Ascending aorta (tissue), 2 donors: ENCODE results near the gene SYT3. TPM values are rescaled to one million over a fixed set of nuclear protein-coding genes. Genes with fewer than 3 reads are reported as not detected.
"Not testable (repeated sequence)": the region's sequence is repeated elsewhere in the genome, so short reads cannot be mapped to it uniquely, and the experiment has no call there.

ENCODE experiments used
- DNase-seq, 2 donors: peaks; one replicate each; pipeline ENCODE4 v3.0.0-alpha.2; 2019; ENCODE audit warnings: low spot score in 2 of 2
- H3K27ac ChIP-seq, 2 donors: fragments of 200-600 bp; sonication (generic); one replicate each; pipeline ENCODE4 v1.5.1; 2016 to 2017; ENCODE audit warnings: mild to moderate bottlenecking in 1 of 2
- H3K27me3 ChIP-seq: fragments of 200-600 bp; sonication (generic); one replicate; pipeline ENCODE4 v1.5.1; 2017
- H3K36me3 ChIP-seq, 2 donors: fragments of 200-600 bp; sonication (generic); one replicate each; pipeline ENCODE4 v1.5.1; 2016
- H3K4me1 ChIP-seq, 2 donors: fragments of 200-600 bp; sonication (generic); one replicate each; pipeline ENCODE4 v1.5.1; 2016 to 2017; ENCODE audit warnings: mild to moderate bottlenecking in 1 of 2
- H3K4me3 ChIP-seq, 2 donors: fragments of 200-600 bp; sonication (generic); one replicate each; pipeline ENCODE4 v1.5.1; 2016 to 2017; ENCODE audit warnings: mild to moderate bottlenecking in 1 of 2
- H3K9me3 ChIP-seq, 2 donors: fragments of 200-600 bp; sonication (generic); one replicate each; pipeline ENCODE4 v1.5.1; 2016
- CTCF ChIP-seq, 3 experiments: fragments of 200-600 bp in 2 of 3; fragments of 450-650 bp in 1 of 3; sonication (generic) in 2 of 3; IDR thresholded peaks; one replicate each; pipeline ENCODE4 v1.5.1; 2016 to 2019; ENCODE audit warnings: antibody characterized with exemption in 3 of 3, mild to moderate bottlenecking in 1 of 3, moderate library complexity in 1 of 3
- intact Hi-C: fragments of 100-400 bp; cut with DNase I; formaldehyde crosslinking; loops from one replicate; pipeline ENCODE4 v1.15.1; 2023
- total RNA-seq: library from RNA; depleted of rRNA; stranded (reverse); fragments of >200 nt; gene quantifications from one replicate; pipeline ENCODE4 v1.1.0, GENCODE V29; 2016

Gene SYT3
- total RNA-seq, 1 donor from 2014 or later = 2.2 TPM

- Histone ChIP-seq H3K9me3 (no peaks in the 10 kb centered on the region), H3K4me1 (no peaks in the 10 kb centered on the region), H3K27ac (no peak overlapping the region), H3K27me3 (no peaks in the 10 kb centered on the region), H3K4me3 (no peak overlapping the region), H3K36me3 (no peaks in the 10 kb centered on the region)
- intact Hi-C loops = no loop called here
- DNase-seq = no peak
- no peak for TF ChIP-seq CTCF (IDR thresholded peaks at IDR 0.05)
These were observed 36.7 kb downstream of the SYT3 start for GRCh38 chr19:50602935-50603334.

DNA sequence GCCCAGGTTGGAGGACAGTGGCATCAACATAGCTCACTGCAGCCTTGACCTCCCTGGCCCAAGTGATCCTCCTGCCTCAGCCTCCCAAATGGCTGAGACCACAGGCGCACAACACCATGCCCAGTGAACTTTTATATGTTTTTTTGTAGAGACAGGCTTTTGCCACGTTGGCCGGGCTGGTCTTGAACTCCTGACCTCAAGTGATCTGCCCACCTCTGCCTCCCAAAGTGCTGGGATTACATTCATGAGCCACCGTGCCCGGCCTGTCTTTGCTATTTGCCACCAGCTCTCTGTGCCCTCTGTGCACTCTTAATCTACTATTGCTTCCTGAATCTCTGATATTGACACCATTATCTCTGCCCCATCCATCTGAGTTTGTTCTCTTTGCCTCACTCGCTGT, 37.2 kb downstream of the SYT3 start:
- DNase-seq = no peak
- Histone ChIP-seq H3K36me3 (no peaks in the 10 kb centered on the region), H3K27me3 (no peaks in the 10 kb centered on the region), H3K4me1 (no peaks in the 10 kb centered on the region), H3K9me3 (no peaks in the 10 kb centered on the region), H3K4me3 (no peak overlapping the region), H3K27ac (no peak overlapping the region)
- TF ChIP-seq CTCF (IDR thresholded peaks at IDR 0.05) = no peak
- intact Hi-C loops = no loop called here

- no peak overlapping the region for H3K4me3 ChIP-seq
- no peaks in the 10 kb centered on the region for H3K9me3 ChIP-seq
- no peaks in the 10 kb centered on the region for H3K36me3 ChIP-seq
- DNase-seq = no peak
- intact Hi-C loops = no loop called here
- H3K27me3 ChIP-seq = no peaks in the 10 kb centered on the region
- TF ChIP-seq CTCF (IDR thresholded peaks at IDR 0.05) = no peak
- H3K27ac ChIP-seq = no peak overlapping the region
- H3K4me1 ChIP-seq = no peaks in the 10 kb centered on the region
These were observed 37.6 kb downstream of the SYT3 start for GRCh38 chr19:50602089-50602422.

- Histone ChIP-seq H3K4me1 (no peaks in the 10 kb centered on the region), H3K27me3 (no peaks in the 10 kb centered on the region), H3K36me3 (no peaks in the 10 kb centered on the region), H3K9me3 (no peaks in the 10 kb centered on the region), H3K27ac (no peak overlapping the region), H3K4me3 (no peak overlapping the region)
- intact Hi-C loops = no loop called here
- no peak for DNase-seq
- no peak for TF ChIP-seq CTCF (IDR thresholded peaks at IDR 0.05)
These were observed 38.1 kb downstream of the SYT3 start for GRCh38 chr19:50601407-50602088.

DNA sequence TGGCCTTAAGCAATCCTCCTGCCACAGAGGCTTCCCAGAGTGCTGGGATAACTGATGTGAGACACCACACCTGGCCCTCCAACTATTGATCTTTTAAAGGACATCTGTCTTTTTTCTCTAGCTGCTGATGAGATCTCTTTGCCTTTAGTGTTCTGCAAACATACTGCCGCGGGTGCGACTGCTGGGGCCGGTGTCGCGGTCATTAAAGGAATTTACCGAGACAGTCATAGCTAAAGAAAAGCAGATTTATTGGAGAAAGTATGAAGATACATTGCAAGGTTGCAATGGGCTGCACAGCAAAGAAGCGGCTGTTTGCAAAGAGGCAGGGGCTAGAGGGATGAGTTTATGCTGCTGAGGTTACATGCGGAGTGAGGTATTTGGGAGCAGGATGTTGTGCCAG, 40.3 kb downstream of the SYT3 start:
- TF ChIP-seq CTCF (IDR thresholded peaks at IDR 0.05) = no peak
- Histone ChIP-seq H3K4me1 (no peaks in the 10 kb centered on the region), H3K27ac (no peak overlapping the region), H3K4me3 (no peak overlapping the region), H3K9me3 (no peaks in the 10 kb centered on the region), H3K27me3 (no peaks in the 10 kb centered on the region), H3K36me3 (no peaks in the 10 kb centered on the region)
- intact Hi-C loops = no loop called here
- no peak for DNase-seq

DNA sequence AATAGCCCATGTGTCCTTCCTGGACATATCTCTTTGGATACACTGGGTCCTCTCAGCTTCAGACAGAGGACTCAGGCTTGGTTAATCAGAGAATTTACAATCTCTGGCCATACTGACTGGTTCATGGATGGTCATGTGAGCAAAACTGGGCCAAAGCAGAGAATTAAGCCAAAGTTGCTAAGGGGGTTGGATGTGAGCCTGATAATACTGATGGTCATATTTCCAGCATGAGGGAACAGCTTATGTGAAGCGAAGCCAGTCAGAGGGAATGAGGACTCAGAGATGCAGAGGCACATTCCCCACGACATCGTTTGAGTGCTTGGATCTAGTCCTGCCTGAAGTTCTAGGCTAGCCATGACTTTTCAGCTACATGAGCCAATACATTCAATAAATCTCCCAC, 49.5 kb downstream of the SYT3 start:
- DNase-seq = no peak
- Histone ChIP-seq H3K9me3 (no peaks in the 10 kb centered on the region), H3K36me3 (no peaks in the 10 kb centered on the region), H3K4me1 (no peaks in the 10 kb centered on the region), H3K4me3 (no peak overlapping the region), H3K27me3 (no peaks in the 10 kb centered on the region), H3K27ac (no peak overlapping the region)
- no peak for TF ChIP-seq CTCF (IDR thresholded peaks at IDR 0.05)
- intact Hi-C loops = no loop called here

GRCh38 chr19:50581795-50582660, 57.7 kb downstream of the SYT3 start:
- H3K36me3 ChIP-seq, H3K9me3 ChIP-seq, H3K27ac ChIP-seq, H3K4me1 ChIP-seq, H3K27me3 ChIP-seq, intact Hi-C loops, DNase-seq, H3K4me3 ChIP-seq: not testable (repeated sequence)
